ENCODE measurements around the gene C8G. TPM values are rescaled to one million over a fixed set of nuclear protein-coding genes. Genes with fewer than 3 reads are reported as not detected.

C8G gene
- total and polyA plus RNA-seq, 9 of the 15 experiments (the other 6 are each of a cell fraction or from before 2014, with no cell fraction given) = 0.35 to 5.9 (median 2.7) TPM; not detected in 2

GRCh38 chr9:136900988-136901515 lies 44.0 kb upstream of the C8G start:
- no peak overlapping the region; the same call in 2 of the 3 replicates for H3K27ac ChIP-seq (ENCODE audit: extremely low read depth, low read depth, low read length)
- 92% methylated on average over 13 of the region's 13 CpGs for WGBS (ENCODE audit: insufficient coverage, low coverage, missing lambda C conversion rate)
- no peak overlapping the region for H2AFZ ChIP-seq (ENCODE audit: low read depth, low read length)
- ChIA-PET POLR2A (interaction anchor here (1.0 kb wide), 1 partner anchor 23 kb away, joined by 6 read pairs; no protein-coding TSS in a partner anchor), CTCF (ENCODE audit: low intra/inter-chr PET ratio) (no interaction called here)
- intact Hi-C loops (cut with micrococcal nuclease) = no loop called here
- in situ Hi-C loops (cut with MboI) = no loop called here
- H4K20me1 ChIP-seq (replicated peaks; ENCODE audit: control insufficient read depth, insufficient read depth, low read length) = peaks cover 3% of the 10 kb centered on the region
- H3K9me3 ChIP-seq (replicated peaks; ENCODE audit: control insufficient read depth, insufficient read depth, low read depth, low read length) = no peaks in the 10 kb centered on the region
- H3K27me3 ChIP-seq (ENCODE audit: control insufficient read depth in 2 of 2, insufficient read depth in 2 of 2, low read length in 2 of 2) = no peaks in the 10 kb centered on the region
- H3K4me2 ChIP-seq (ENCODE audit: insufficient read depth, low read length) = no peak overlapping the region
- TF ChIP-seq NFATC3 (IDR thresholded peaks at IDR 0.05) (no peak), DEAF1 (CRISPR knock-in tag; IDR thresholded peaks at IDR 0.05) (no peak), CEBPG (CRISPR knock-in tag; IDR thresholded peaks at IDR 0.05) (no peak), CEBPG (tag; conservative IDR thresholded peaks at IDR 0.05 in 1 of 2, IDR thresholded peaks at IDR 0.05 in 1 of 2) (no peak), CBFA2T2 (conservative IDR thresholded peaks at IDR 0.05) (no peak), GTF2A2 (tag; IDR thresholded peaks at IDR 0.05) (no peak), THRAP3 (IDR thresholded peaks at IDR 0.05; ENCODE audit: borderline replicate concordance) (no peak)
- DNase-seq (ENCODE audit: extremely low read depth in 1 of 4, low spot score in 3 of 4) (no peak), ATAC-seq (no peak), FAIRE-seq (no peak)
- BruUV-seq (replicated peaks) = TSS peak; percentile 31
- H3K4me3 ChIP-seq = no peak overlapping the region
- H3K9me1 ChIP-seq (ENCODE audit: control insufficient read depth, insufficient read depth, low read length) = no peaks in the 10 kb centered on the region
- peaks cover 75% of the 10 kb centered on the region for H3K36me3 ChIP-seq (ENCODE audit: control insufficient read depth, insufficient read depth, low read length)
- H3K79me2 ChIP-seq (ENCODE audit: control insufficient read depth, insufficient read depth, low read length) = peaks cover 10% of the 10 kb centered on the region
- peaks cover 0 to 8% of the 10 kb centered on the region in 2 experiments; a peak in 1 of 5 replicates for H3K4me1 ChIP-seq (replicated peaks in 1 of 2; ENCODE audit: control insufficient read depth in 2 of 2, insufficient read depth in 2 of 2, low read length in 2 of 2)
- no peak overlapping the region for H3K9ac ChIP-seq (ENCODE audit: insufficient read depth in 1 of 2, low read depth in 2 of 2, low read length in 2 of 2)
